D721Med (cell line): ENCODE data around the gene LRRC28.

Experiments
- DNase-seq: peaks from one replicate; pipeline ENCODE4 v3.0.0; 2011; ENCODE audit warnings: low spot score; ENCODE audit not compliant: insufficient read length
- FAIRE-seq: peaks from 2 replicates; lab custom pipeline; 2011; peaks lifted over from hg19 to GRCh38; lab: Jason Lieb, UNC
- TF ChIP-seq, protein P1 (sequence below): IDR thresholded peaks from 2 replicates; pipeline ENCODE4 v1.5.1; 2012; ENCODE audit warnings: mild to moderate bottlenecking, control low read depth; ENCODE audit not compliant: insufficient read depth; ENCODE audit errors: missing control alignments

Gene LRRC28

DNA sequence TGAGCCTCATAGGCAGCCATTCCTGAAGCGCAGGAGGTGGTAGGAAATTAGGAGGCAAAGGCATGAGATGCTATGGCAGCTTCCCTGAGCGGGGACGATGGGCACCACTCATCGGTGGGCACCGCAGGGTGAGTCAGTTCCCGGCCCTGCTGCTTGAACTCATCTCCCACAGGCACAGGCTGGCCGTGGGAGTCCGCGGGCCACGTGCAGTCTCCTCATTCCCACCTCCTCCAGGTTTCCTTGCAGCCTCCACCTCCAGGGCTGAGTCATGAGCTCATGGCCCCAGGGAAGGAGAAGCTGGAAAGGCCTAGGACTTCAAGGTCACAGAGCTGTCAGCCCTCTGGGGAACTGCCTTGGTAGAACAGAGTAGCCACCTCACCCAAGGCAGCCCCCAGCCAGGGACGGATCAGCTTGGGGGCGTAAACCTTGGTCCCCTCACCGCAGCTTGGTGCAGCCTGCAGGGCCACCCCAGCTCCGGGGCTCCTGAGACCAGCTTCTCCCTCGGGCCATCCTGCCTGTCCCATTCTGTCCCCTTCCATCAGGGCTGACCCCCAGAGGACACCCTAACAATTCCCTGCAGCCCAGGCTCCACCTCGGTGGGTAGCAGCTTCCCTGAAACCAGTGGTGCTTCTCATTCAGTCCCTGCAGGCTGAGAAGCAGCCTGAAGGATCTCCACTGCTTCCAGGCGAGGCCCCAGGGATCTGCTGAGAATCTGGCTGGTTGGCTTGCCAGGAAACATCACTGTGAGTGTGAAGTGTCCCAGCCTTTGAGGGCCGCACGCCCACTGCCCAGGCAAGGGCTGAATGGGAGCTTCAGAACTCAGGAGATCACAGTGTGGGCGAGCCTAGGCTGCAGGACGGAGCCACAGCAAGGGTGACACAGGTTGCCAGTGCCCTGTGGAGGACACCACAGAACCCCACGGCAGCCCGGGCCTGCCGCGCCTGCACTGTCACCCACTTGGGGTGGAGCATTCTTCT is 163.8 kb downstream of the LRRC28 start:
- TF ChIP-seq, protein P1, sequence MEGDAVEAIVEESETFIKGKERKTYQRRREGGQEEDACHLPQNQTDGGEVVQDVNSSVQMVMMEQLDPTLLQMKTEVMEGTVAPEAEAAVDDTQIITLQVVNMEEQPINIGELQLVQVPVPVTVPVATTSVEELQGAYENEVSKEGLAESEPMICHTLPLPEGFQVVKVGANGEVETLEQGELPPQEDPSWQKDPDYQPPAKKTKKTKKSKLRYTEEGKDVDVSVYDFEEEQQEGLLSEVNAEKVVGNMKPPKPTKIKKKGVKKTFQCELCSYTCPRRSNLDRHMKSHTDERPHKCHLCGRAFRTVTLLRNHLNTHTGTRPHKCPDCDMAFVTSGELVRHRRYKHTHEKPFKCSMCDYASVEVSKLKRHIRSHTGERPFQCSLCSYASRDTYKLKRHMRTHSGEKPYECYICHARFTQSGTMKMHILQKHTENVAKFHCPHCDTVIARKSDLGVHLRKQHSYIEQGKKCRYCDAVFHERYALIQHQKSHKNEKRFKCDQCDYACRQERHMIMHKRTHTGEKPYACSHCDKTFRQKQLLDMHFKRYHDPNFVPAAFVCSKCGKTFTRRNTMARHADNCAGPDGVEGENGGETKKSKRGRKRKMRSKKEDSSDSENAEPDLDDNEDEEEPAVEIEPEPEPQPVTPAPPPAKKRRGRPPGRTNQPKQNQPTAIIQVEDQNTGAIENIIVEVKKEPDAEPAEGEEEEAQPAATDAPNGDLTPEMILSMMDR = no peak
- FAIRE-seq (no peak), DNase-seq (no peak)

DNA sequence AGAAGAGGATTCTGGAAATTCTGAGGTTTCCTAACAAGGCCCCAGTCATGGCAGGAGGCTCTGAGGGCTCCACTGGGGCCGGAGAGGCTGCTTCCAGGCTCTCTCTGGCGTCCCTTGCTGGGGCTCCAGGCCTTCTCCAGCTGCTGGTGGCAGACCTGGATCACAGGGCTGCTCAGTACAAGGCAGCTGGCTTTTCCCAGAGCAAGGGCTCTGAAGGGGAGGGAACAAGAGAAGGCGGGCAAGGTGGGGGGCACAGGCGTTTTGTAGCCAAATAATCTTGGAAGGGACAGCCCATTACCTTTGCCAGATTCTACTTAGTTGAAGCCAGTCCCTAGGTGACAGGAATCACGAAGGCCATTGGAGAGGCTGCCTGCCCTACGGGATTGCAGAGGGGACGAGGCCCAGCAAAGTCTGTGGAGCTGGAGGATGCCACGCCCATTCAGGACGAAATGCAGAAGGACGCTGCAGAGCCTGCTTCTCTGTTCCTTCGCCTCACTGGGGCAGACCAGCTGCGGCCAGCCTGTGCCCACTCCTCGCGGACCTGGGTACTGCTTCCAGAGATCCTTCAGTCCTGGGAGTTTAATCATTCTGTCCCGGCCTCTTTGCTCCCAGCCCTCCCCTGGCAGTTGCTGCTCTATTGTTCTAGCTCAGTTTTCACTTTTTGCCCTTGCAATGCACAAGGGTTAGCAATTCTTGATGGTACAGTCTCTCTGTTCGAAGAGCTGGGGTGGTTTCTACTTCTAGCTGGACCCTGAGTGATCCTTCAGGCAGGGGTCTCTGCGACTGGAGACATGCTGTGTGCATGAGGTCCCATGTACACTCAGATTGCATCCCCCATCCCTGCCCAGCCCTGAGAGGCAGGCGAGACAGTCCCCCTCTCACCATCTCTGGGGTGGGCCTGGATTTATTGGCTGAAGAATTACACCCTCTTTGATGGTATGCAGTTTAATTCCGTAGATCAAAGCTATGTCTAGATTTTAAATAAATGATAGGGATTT is 165.2 kb downstream of the LRRC28 start:
- FAIRE-seq (no peak), DNase-seq (no peak)
- TF ChIP-seq, protein P1 = no peak

DNA sequence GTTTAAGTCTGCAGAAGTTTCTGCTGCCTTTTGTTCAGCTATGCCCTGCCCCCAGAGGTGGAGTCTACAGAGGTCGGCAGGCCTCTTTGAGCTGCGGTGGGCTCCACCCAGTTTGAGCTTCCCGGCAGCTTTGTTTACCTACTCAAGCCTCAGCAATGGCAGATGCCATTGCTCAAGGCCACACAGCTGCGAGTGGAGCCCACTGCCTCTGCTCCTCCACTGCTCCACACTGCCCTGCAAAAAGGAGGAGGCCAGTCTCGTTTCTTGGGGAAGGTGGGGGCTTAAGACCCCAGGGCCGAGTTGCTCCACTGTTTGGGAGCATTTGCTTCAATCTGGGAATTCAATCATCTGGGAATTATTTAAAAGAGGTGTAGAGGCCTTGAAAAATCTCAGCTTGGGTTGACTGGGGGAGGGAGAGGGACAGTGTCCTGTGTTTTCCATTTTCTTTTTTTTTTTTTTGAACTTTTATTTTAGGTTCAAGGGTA is 169.9 kb downstream of the LRRC28 start:
- FAIRE-seq (no peak), DNase-seq (no peak)
- TF ChIP-seq, protein P1 = no peak

DNA sequence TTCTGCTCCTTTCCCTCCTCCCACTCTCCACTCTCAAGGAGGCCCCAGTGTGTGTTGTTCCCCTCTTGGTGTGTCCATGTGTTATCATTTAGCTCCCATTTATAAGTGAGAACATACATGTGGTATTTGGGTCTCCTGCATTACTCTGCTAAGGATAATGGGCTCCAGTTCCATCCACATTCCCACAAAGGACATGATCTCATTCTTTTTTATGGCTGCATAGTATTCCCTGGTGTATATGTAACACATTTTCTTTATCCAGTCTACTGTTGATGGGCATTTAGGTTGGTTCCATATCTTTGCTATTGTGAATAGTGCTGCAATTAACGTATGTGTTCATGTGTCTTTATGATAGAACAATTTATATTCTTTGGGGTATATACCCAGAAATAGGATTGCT is 170.5 kb downstream of the LRRC28 start:
- DNase-seq = no peak

DNA sequence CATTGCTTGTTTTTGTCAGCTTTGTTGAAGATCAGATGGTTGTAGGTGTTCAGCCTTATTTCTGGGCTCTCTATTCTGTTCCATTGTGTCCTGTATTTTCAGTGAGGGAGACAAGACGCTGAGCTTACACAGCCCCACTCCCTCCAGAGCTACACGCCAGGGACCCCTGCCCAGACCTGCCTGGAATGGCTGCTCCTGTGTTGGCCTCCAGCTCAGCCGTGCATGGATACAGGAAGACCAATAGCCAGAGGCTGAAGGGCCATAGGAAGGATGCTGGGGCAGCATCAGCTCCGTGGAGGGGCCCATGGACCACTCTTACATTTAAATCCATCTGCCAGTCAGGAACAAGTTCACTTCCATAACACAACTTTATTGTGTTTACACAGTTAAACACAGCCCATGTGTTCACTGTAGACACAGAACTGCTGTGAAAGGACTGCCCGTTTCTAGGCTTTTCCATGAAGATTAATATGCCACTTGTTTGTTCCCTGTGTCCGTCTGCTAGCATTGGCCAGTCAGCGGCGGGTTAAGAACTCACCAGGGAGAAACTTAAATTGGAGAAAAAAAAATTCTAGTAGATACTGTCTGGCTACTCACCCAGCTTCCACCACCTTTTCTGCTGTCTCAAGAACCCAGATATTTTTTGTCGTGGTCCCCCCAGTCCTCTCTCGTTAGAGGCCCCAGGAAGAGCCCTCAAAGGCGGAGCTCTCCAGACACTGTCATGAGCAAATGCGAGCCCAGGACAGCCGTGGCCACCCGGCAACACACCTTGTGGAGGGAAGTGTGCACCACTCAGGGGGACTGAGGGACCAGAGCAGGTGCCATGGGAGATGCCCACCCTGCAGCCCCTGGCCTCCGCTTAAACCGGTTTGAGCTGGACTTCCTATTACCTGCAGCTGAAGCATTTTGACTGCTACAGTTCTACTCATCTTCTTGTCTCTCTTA is 172.2 kb downstream of the LRRC28 start:
- FAIRE-seq (no peak), DNase-seq (no peak)
- TF ChIP-seq, protein P1 = no peak

More for the DNA sequence above, 170.5 kb downstream of the LRRC28 start:
- TF ChIP-seq, protein P1 = no peak
- FAIRE-seq = no peak

DNA sequence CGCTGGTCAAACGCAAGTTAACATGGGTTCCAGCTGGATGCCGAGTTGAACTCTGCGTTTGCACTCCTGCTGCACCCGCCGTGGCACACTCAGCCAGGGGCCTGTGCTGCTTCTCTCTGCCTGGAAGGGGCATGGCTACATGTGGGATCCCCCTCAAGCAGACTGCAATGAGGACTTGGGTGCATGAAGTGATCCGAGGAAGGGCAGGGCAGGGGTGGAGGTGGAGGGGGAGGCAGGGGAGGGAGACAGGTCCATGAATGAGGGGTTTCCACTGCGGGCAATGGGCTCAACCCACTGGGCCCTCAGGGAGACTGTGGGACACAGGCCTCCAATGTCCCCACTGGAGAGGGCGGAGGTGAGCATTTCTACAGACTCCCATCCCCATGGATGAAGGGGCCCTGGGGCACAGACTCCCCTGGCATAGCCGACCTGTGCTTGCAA is 172.9 kb downstream of the LRRC28 start:
- no peak for FAIRE-seq
- TF ChIP-seq, protein P1 = no peak
- DNase-seq = no peak
